Measurements from ENCODE around the gene PLA2G12A. TPM values are rescaled to one million over a fixed set of nuclear protein-coding genes. Genes with fewer than 3 reads are reported as not detected.

The PLA2G12A gene
- total and polyA plus RNA-seq, 9 of the 15 experiments (the other 6 are each of a cell fraction or from before 2014, with no cell fraction given), result 24.2 to 226 (median 80.5) TPM

DNA sequence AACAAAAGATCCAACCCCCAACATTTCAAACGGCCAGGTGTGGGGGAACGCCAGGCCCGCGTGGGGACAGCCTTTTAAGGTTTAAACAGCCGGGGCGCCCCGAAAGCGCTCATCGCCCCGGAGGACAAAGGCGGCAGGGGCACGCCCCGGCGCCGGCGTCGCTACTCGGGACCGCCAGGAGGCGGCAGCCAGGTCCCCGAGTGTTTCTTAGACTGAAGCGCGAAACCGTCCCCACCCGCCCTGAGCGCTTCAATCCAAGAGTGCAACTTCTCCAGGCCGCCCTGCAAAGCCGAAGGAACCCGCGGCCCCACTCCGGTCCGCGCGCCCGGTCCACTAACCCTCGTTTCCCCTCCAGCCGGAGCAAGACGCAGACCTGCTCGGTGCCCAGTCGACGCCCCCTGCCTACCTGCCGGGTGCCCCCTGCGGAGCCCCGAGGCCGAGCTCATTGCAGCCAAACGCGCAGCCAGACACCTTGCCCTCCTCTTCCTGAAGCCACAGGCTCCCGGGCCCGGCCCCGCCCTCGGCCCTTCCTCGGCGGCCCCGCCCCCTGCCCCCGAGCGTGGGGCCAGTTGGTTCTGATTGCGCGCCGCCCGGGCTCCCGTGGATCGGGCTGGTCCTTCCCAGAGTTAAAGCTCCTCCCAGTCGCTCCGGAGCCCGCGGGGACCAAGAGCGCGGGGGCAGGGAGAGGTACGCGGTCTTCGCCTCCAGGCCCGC, 26.8 kb downstream of the PLA2G12A start, which contains the start of gene CASP6 (continued):
- TF ChIP-seq ZFP1 (CRISPR knock-in tag; IDR thresholded peaks at IDR 0.05) (no peak), BRF1 (IDR thresholded peaks at IDR 0.05; ENCODE audit: borderline replicate concordance, extremely low read depth, insufficient read length) (no peak), EZH2 (IDR thresholded peaks at IDR 0.05; ENCODE audit: borderline replicate concordance, low read depth, low read length) (no peak), ZBTB7A (IDR thresholded peaks at IDR 0.05; ENCODE audit: borderline replicate concordance, control insufficient read depth, low read depth, low read length) (no peak), BACH1 (tag; IDR thresholded peaks at IDR 0.05) (no peak), HLTF (IDR thresholded peaks at IDR 0.05) (no peak), SRSF3 (IDR thresholded peaks at IDR 0.05; ENCODE audit: insufficient read depth, low read length) (no peak), EP300 (IDR thresholded peaks at IDR 0.05; ENCODE audit: low read length) (no peak), NEUROD1 (IDR thresholded peaks at IDR 0.05; ENCODE audit: borderline replicate concordance, low read depth, low read length, partially characterized antibody) (peak; percentile 45), ZEB2 (IDR thresholded peaks at IDR 0.05) (peak; percentile 35; the same call in 1 of the 2 replicates), SRSF9 (IDR thresholded peaks at IDR 0.05; ENCODE audit: borderline replicate concordance, low read depth, low read length) (no peak), ZNF263 (CRISPR knock-in tag; IDR thresholded peaks at IDR 0.05; ENCODE audit: borderline replicate concordance) (no peak), RBM34 (IDR thresholded peaks at IDR 0.05; ENCODE audit: borderline replicate concordance, insufficient read depth, low read length) (no peak), SAP30 (IDR thresholded peaks at IDR 0.05; ENCODE audit: borderline replicate concordance, insufficient read depth, low read depth, low read length, poor library complexity, severe bottlenecking) (no peak), KHSRP (IDR thresholded peaks at IDR 0.05) (no peak), CC2D1A (IDR thresholded peaks at IDR 0.05) (no peak; the same call in 1 of the 2 replicates), ZNF174 (CRISPR knock-in tag; IDR thresholded peaks at IDR 0.05) (no peak), CHCHD3 (CRISPR knock-in tag; IDR thresholded peaks at IDR 0.05) (no peak)
- TF ChIP-seq, protein P1, sequence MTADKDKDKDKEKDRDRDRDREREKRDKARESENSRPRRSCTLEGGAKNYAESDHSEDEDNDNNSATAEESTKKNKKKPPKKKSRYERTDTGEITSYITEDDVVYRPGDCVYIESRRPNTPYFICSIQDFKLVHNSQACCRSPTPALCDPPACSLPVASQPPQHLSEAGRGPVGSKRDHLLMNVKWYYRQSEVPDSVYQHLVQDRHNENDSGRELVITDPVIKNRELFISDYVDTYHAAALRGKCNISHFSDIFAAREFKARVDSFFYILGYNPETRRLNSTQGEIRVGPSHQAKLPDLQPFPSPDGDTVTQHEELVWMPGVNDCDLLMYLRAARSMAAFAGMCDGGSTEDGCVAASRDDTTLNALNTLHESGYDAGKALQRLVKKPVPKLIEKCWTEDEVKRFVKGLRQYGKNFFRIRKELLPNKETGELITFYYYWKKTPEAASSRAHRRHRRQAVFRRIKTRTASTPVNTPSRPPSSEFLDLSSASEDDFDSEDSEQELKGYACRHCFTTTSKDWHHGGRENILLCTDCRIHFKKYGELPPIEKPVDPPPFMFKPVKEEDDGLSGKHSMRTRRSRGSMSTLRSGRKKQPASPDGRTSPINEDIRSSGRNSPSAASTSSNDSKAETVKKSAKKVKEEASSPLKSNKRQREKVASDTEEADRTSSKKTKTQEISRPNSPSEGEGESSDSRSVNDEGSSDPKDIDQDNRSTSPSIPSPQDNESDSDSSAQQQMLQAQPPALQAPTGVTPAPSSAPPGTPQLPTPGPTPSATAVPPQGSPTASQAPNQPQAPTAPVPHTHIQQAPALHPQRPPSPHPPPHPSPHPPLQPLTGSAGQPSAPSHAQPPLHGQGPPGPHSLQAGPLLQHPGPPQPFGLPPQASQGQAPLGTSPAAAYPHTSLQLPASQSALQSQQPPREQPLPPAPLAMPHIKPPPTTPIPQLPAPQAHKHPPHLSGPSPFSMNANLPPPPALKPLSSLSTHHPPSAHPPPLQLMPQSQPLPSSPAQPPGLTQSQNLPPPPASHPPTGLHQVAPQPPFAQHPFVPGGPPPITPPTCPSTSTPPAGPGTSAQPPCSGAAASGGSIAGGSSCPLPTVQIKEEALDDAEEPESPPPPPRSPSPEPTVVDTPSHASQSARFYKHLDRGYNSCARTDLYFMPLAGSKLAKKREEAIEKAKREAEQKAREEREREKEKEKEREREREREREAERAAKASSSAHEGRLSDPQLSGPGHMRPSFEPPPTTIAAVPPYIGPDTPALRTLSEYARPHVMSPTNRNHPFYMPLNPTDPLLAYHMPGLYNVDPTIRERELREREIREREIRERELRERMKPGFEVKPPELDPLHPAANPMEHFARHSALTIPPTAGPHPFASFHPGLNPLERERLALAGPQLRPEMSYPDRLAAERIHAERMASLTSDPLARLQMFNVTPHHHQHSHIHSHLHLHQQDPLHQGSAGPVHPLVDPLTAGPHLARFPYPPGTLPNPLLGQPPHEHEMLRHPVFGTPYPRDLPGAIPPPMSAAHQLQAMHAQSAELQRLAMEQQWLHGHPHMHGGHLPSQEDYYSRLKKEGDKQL (CRISPR knock-in tag; IDR thresholded peaks at IDR 0.05; ENCODE audit: borderline replicate concordance), result no peak
- TF ChIP-seq, protein P2, sequence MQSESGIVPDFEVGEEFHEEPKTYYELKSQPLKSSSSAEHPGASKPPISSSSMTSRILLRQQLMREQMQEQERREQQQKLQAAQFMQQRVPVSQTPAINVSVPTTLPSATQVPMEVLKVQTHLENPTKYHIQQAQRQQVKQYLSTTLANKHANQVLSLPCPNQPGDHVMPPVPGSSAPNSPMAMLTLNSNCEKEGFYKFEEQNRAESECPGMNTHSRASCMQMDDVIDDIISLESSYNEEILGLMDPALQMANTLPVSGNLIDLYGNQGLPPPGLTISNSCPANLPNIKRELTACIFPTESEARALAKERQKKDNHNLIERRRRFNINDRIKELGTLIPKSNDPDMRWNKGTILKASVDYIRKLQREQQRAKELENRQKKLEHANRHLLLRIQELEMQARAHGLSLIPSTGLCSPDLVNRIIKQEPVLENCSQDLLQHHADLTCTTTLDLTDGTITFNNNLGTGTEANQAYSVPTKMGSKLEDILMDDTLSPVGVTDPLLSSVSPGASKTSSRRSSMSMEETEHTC (IDR thresholded peaks at IDR 0.05), result no peak
- TF ChIP-seq, protein P3, sequence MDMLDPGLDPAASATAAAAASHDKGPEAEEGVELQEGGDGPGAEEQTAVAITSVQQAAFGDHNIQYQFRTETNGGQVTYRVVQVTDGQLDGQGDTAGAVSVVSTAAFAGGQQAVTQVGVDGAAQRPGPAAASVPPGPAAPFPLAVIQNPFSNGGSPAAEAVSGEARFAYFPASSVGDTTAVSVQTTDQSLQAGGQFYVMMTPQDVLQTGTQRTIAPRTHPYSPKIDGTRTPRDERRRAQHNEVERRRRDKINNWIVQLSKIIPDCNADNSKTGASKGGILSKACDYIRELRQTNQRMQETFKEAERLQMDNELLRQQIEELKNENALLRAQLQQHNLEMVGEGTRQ (CRISPR knock-in tag; IDR thresholded peaks at IDR 0.05), result no peak

Data from K562 (cell line).